GM12878 (cell line): Measurements from ENCODE around the gene TNNC2.

Experiments
- FOS ChIP-seq: IDR thresholded peaks from 3 replicates; pipeline ENCODE4 v1.6.1; 2011; ENCODE audit warnings: borderline replicate concordance; ENCODE audit not compliant: insufficient read length; ENCODE audit errors: extremely low read depth
- HDAC2 ChIP-seq: fragments of 200-600 bp; sonication (generic); IDR thresholded peaks from 2 replicates; pipeline ENCODE4 v1.6.1; 2017
- HDGF ChIP-seq: fragments of 450-650 bp; IDR thresholded peaks from 2 replicates; pipeline ENCODE4 v1.6.1; 2016; ENCODE audit warnings: antibody characterized with exemption
- MAX ChIP-seq: IDR thresholded peaks from 2 replicates; pipeline ENCODE4 v1.6.1; 2012; ENCODE audit warnings: low read depth, low read length, improper control_type of control experiment
- MEF2A ChIP-seq: IDR thresholded peaks from 2 replicates; pipeline ENCODE4 v1.6.1; 2011; ENCODE audit warnings: low read depth, mild to moderate bottlenecking, low read length, moderate library complexity; ENCODE audit not compliant: insufficient read depth
- SIX5 ChIP-seq: IDR thresholded peaks from 2 replicates; pipeline ENCODE4 v1.6.1; 2011; ENCODE audit warnings: mild to moderate bottlenecking, low read depth, low read length, moderate library complexity; ENCODE audit not compliant: severe bottlenecking
- SPI1 ChIP-seq: IDR thresholded peaks from 2 replicates; pipeline ENCODE4 v1.6.1; 2011; ENCODE audit warnings: low read depth, mild to moderate bottlenecking, low read length, moderate library complexity, borderline replicate concordance; ENCODE audit not compliant: insufficient read depth
- TCF12 ChIP-seq: IDR thresholded peaks from 2 replicates; pipeline ENCODE4 v1.6.1; 2011; ENCODE audit warnings: low read depth, mild to moderate bottlenecking, low read length
- ZSCAN29 ChIP-seq: fragments of 450-650 bp; IDR thresholded peaks from 2 replicates; pipeline ENCODE4 v1.6.1; 2017; ENCODE audit warnings: mild to moderate bottlenecking, moderate library complexity
- TF ChIP-seq, protein P1 (sequence below), 3 experiments: IDR thresholded peaks in 2 of 3; conservative IDR thresholded peaks in 1 of 3; 2 replicates each; pipeline ENCODE4 v1.5.1; 2011; ENCODE audit warnings: low read depth in 3 of 3, low read length in 3 of 3, mild to moderate bottlenecking in 3 of 3, control low read depth in 2 of 3, moderate library complexity in 2 of 3, inconsistent platforms in 1 of 3, mixed read lengths in 1 of 3; ENCODE audit not compliant: control insufficient read depth in 2 of 3, insufficient read depth in 1 of 3; ENCODE audit errors: extremely low read depth in 1 of 3
- TF ChIP-seq, protein P2 (sequence below): fragments of 450-650 bp; IDR thresholded peaks from 2 replicates; pipeline ENCODE4 v1.6.1; 2017; ENCODE audit warnings: mild to moderate bottlenecking

DNA sequence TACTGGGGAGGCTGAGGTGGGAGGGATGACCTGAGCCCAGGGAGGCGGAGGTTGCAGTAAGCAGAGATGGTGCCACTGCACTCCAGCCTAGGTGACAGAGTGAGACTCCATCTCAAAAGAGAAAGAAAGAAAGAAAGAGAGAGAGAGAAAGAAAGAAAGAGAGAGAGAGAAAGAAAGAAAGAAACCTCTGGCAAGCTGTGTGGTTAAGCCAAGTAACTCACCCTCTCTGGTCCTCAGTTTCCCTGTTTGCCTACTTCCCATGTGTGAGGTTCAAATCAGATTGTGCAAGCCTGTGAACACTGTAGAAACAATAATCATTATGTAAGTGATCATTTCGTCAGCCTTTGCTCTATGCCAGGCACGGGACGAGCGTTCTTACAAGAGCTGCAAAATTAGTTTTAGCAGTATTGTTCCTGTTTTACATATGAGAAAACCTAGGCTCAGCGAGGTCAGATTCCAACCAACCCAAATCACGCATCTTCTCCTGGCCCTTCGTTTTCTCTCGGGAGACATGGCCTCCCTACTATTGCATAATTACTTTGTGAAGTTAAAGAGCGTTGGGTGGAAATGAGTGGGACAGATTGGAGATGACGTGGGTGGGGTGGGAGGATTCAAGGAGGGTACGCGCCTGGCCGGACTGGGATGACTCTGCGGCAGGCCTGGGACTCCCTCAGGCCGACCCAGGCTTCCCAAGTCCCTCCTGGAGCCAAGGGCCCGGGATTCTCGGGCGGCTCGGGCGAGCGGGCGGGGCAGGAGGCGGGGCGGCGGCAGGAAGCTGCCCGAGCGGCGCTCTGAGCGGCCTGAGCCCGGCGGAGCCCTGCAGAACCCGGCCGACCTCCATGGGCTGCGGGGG lies 6.1 kb upstream of the TNNC2 start, which contains the start of gene SNX21:
- TF ChIP-seq HDAC2 (no peak), FOS (no peak), SIX5 (no peak), ZSCAN29 (no peak), MAX (no peak), TCF12 (no peak), MEF2A (no peak), SPI1 (no peak), HDGF (no peak)
- TF ChIP-seq, protein P1, sequence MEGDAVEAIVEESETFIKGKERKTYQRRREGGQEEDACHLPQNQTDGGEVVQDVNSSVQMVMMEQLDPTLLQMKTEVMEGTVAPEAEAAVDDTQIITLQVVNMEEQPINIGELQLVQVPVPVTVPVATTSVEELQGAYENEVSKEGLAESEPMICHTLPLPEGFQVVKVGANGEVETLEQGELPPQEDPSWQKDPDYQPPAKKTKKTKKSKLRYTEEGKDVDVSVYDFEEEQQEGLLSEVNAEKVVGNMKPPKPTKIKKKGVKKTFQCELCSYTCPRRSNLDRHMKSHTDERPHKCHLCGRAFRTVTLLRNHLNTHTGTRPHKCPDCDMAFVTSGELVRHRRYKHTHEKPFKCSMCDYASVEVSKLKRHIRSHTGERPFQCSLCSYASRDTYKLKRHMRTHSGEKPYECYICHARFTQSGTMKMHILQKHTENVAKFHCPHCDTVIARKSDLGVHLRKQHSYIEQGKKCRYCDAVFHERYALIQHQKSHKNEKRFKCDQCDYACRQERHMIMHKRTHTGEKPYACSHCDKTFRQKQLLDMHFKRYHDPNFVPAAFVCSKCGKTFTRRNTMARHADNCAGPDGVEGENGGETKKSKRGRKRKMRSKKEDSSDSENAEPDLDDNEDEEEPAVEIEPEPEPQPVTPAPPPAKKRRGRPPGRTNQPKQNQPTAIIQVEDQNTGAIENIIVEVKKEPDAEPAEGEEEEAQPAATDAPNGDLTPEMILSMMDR (IDR thresholded peaks at IDR 0.05 in 2 of 3, conservative IDR thresholded peaks at IDR 0.05 in 1 of 3; ENCODE audit: control insufficient read depth in 2 of 3, extremely low read depth in 1 of 3, insufficient read depth in 1 of 3, low read depth in 3 of 3, low read length in 3 of 3), result no peak
- TF ChIP-seq, protein P2, sequence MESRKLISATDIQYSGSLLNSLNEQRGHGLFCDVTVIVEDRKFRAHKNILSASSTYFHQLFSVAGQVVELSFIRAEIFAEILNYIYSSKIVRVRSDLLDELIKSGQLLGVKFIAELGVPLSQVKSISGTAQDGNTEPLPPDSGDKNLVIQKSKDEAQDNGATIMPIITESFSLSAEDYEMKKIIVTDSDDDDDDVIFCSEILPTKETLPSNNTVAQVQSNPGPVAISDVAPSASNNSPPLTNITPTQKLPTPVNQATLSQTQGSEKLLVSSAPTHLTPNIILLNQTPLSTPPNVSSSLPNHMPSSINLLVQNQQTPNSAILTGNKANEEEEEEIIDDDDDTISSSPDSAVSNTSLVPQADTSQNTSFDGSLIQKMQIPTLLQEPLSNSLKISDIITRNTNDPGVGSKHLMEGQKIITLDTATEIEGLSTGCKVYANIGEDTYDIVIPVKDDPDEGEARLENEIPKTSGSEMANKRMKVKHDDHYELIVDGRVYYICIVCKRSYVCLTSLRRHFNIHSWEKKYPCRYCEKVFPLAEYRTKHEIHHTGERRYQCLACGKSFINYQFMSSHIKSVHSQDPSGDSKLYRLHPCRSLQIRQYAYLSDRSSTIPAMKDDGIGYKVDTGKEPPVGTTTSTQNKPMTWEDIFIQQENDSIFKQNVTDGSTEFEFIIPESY, result no peak
